HEK293 (cell line): ENCODE data around the gene H3-3A.
A peak's percentile ranks its signal among the peaks of the same experiment; 100 is the strongest.

Experiments used
- CTCF ChIA-PET: fragments of 350-600 bp; formaldehyde crosslinking; extraction: SDS; loops from one replicate; lab custom pipeline; 2021; ENCODE audit warnings: antibody characterized with exemption; lab: Yijun Ruan, JAX
- POLR2A ChIA-PET: fragments of 300-600 bp; formaldehyde crosslinking; extraction: SDS; loops from one replicate; lab custom pipeline; 2020; ENCODE audit warnings: antibody characterized with exemption, inconsistent platforms; lab: Yijun Ruan, JAX
- H3K27ac ChIP-seq: fragments of 200-500 bp; sonication (Bioruptor generic); 2 replicates; pipeline ENCODE4 v1.5.1; 2014; ENCODE audit warnings: low read depth, low read length, control low read depth, inconsistent platforms; ENCODE audit errors: extremely low read depth
- H3K36me3 ChIP-seq, 2 experiments: fragments of 200-500 bp in 1 of 2; sonication (Bioruptor generic) in 1 of 2; 1 replicate in 1 of 2; 2 replicates in 1 of 2; pipeline ENCODE4 v1.5.1; 2014 to 2017; ENCODE audit warnings: inconsistent platforms in 2 of 2, low read length in 2 of 2; ENCODE audit not compliant: control insufficient read depth in 2 of 2, insufficient read depth in 1 of 2
- H3K4me1 ChIP-seq: fragments of 200-500 bp; sonication (Bioruptor generic); 2 replicates; pipeline ENCODE4 v1.5.1; 2014; ENCODE audit warnings: mild to moderate bottlenecking, low read length, inconsistent platforms; ENCODE audit not compliant: control insufficient read depth, insufficient read depth
- H3K4me3 ChIP-seq: 2 replicates; pipeline ENCODE4 v1.5.1; 2011; ENCODE audit warnings: low read depth, mild to moderate bottlenecking, control low read depth, low read length, moderate library complexity
- H3K9me3 ChIP-seq: fragments of 200-500 bp; sonication (Bioruptor generic); 2 replicates; pipeline ENCODE4 v1.5.1; 2014; ENCODE audit warnings: low read depth, low read length, inconsistent platforms; ENCODE audit not compliant: control insufficient read depth, insufficient read depth
- KLF8 ChIP-seq: fragments of 450-650 bp; formaldehyde crosslinking; IDR thresholded peaks from 2 replicates; pipeline ENCODE4 v1.5.1; 2016; ENCODE audit warnings: missing biosample characterization, missing genetic modification characterization
- KLF9 ChIP-seq: fragments of 450-650 bp; formaldehyde crosslinking; IDR thresholded peaks from 2 replicates; pipeline ENCODE4 v1.5.1; 2016; ENCODE audit warnings: missing biosample characterization, missing genetic modification characterization, low read depth
- YY1 ChIP-seq: fragments of 450-650 bp; formaldehyde crosslinking; IDR thresholded peaks from 2 replicates; pipeline ENCODE4 v1.5.1; 2018; ENCODE audit warnings: missing biosample characterization, missing genetic modification characterization
- ZBTB48 ChIP-seq: fragments of 450-650 bp; formaldehyde crosslinking; IDR thresholded peaks from 2 replicates; pipeline ENCODE4 v1.5.1; 2016; ENCODE audit warnings: missing biosample characterization, missing genetic modification characterization
- ZBTB8A ChIP-seq: fragments of 450-650 bp; formaldehyde crosslinking; IDR thresholded peaks from 2 replicates; pipeline ENCODE4 v1.5.1; 2016; ENCODE audit warnings: missing biosample characterization, missing genetic modification characterization
- ZIC2 ChIP-seq: fragments of 450-650 bp; formaldehyde crosslinking; IDR thresholded peaks from 2 replicates; pipeline ENCODE4 v1.5.1; 2016; ENCODE audit warnings: missing biosample characterization, missing genetic modification characterization
- ZNF10 ChIP-seq: fragments of 450-650 bp; formaldehyde crosslinking; IDR thresholded peaks from 2 replicates; pipeline ENCODE4 v1.5.1; 2017; ENCODE audit warnings: missing biosample characterization, missing genetic modification characterization
- ZNF2 ChIP-seq: fragments of 450-650 bp; formaldehyde crosslinking; IDR thresholded peaks from 2 replicates; pipeline ENCODE4 v1.5.1; 2016; ENCODE audit warnings: missing biosample characterization, missing genetic modification characterization
- ZNF530 ChIP-seq: fragments of 450-650 bp; formaldehyde crosslinking; IDR thresholded peaks from 2 replicates; pipeline ENCODE4 v1.5.1; 2016; ENCODE audit warnings: low read depth, missing biosample characterization, missing genetic modification characterization
- ZNF561 ChIP-seq: fragments of 450-650 bp; IDR thresholded peaks from 2 replicates; pipeline ENCODE4 v1.5.1; 2018; ENCODE audit warnings: missing biosample characterization, missing genetic modification characterization, borderline replicate concordance
- ZNF654 ChIP-seq: fragments of 450-650 bp; formaldehyde crosslinking; IDR thresholded peaks from 2 replicates; pipeline ENCODE4 v1.5.1; 2016; ENCODE audit warnings: low read depth, missing biosample characterization, missing genetic modification characterization
- ZNF791 ChIP-seq: fragments of 450-650 bp; formaldehyde crosslinking; IDR thresholded peaks from 2 replicates; pipeline ENCODE4 v1.5.1; 2016; ENCODE audit warnings: missing biosample characterization, missing genetic modification characterization
- ZNF837 ChIP-seq: fragments of 450-650 bp; formaldehyde crosslinking; IDR thresholded peaks from 2 replicates; pipeline ENCODE4 v1.5.1; 2016; ENCODE audit warnings: missing biosample characterization, missing genetic modification characterization
- TF ChIP-seq, protein P1 (sequence below): fragments of 450-650 bp; IDR thresholded peaks from 2 replicates; pipeline ENCODE4 v1.5.1; 2018; ENCODE audit warnings: missing biosample characterization, missing genetic modification characterization
- TF ChIP-seq, protein P2 (sequence below): sonication (generic); formaldehyde crosslinking; IDR thresholded peaks from 2 replicates; pipeline ENCODE4 v1.8.1; 2022; ENCODE audit warnings: mild to moderate bottlenecking, moderate library complexity, missing genetic modification reagents
- TF ChIP-seq, protein P3 (sequence below): fragments of 450-650 bp; formaldehyde crosslinking; IDR thresholded peaks from 2 replicates; pipeline ENCODE4 v1.5.1; 2016; ENCODE audit warnings: missing biosample characterization, missing genetic modification characterization
- TF ChIP-seq, protein P4 (sequence below): fragments of 450-650 bp; formaldehyde crosslinking; IDR thresholded peaks from 2 replicates; pipeline ENCODE4 v1.5.1; 2016; ENCODE audit warnings: missing biosample characterization, missing genetic modification characterization
- TF ChIP-seq, protein P5 (sequence below): fragments of 450-650 bp; formaldehyde crosslinking; IDR thresholded peaks from 2 replicates; pipeline ENCODE4 v1.5.1; 2016; ENCODE audit warnings: missing biosample characterization, missing genetic modification characterization
- TF ChIP-seq, protein P6 (sequence below): fragments of 450-650 bp; formaldehyde crosslinking; IDR thresholded peaks from 2 replicates; pipeline ENCODE4 v1.5.1; 2016; ENCODE audit warnings: missing biosample characterization, missing genetic modification characterization

Gene H3-3A

DNA sequence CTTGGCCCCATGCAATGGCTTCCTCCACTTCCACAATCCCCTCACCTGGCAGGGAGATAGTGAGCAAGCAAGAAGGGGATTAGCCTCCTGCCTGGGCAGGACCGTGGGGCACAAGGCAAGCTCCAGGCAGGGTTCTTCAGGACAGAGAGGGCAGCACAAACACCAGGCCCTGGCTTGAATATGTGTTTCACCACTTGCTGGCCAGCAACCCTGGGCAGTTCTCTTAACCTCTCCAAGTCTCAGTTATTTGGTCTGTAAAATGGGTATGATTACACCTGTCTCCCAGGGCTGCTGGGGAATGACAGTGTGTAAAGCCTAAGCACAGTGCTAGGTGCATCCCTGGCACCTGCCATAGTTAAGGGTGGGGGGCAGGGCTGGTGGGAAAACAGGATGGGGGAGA lies 31.9 kb downstream of the H3-3A start:
- no peaks in the 10 kb centered on the region for H3K4me1 ChIP-seq
- no peak overlapping the region for H3K27ac ChIP-seq
- POLR2A ChIA-PET, result interaction anchor here (0.6 to 1.6 kb wide), 3 partner anchors 12 to 95 kb away, joined by 3 to 8 read pairs (median 3); partner anchors contain the start of gene SDE2
- TF ChIP-seq, protein P1, sequence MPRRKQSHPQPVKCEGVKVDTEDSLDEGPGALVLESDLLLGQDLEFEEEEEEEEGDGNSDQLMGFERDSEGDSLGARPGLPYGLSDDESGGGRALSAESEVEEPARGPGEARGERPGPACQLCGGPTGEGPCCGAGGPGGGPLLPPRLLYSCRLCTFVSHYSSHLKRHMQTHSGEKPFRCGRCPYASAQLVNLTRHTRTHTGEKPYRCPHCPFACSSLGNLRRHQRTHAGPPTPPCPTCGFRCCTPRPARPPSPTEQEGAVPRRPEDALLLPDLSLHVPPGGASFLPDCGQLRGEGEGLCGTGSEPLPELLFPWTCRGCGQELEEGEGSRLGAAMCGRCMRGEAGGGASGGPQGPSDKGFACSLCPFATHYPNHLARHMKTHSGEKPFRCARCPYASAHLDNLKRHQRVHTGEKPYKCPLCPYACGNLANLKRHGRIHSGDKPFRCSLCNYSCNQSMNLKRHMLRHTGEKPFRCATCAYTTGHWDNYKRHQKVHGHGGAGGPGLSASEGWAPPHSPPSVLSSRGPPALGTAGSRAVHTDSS (tag by site-specific recombination), result no peak
- TF ChIP-seq ZNF561 (tag by site-specific recombination) (no peak), ZBTB8A (tag by site-specific recombination) (no peak), KLF8 (tag by site-specific recombination) (no peak)
- TF ChIP-seq, protein P2, sequence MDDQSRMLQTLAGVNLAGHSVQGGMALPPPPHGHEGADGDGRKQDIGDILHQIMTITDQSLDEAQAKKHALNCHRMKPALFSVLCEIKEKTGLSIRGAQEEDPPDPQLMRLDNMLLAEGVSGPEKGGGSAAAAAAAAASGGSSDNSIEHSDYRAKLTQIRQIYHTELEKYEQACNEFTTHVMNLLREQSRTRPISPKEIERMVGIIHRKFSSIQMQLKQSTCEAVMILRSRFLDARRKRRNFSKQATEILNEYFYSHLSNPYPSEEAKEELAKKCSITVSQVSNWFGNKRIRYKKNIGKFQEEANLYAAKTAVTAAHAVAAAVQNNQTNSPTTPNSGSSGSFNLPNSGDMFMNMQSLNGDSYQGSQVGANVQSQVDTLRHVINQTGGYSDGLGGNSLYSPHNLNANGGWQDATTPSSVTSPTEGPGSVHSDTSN (CRISPR knock-in tag), result no peak
- CTCF ChIA-PET, result interaction anchor here (0.7 to 3.6 kb wide), 4 partner anchors 11 to 31 kb away, joined by 3 to 17 read pairs (median 8); no protein-coding TSS in a partner anchor
- no peak overlapping the region for H3K4me3 ChIP-seq
- H3K9me3 ChIP-seq, result no peaks in the 10 kb centered on the region
- peaks cover 0 to 6% of the 10 kb centered on the region in 2 experiments; a peak in 1 of 3 replicates for H3K36me3 ChIP-seq

DNA sequence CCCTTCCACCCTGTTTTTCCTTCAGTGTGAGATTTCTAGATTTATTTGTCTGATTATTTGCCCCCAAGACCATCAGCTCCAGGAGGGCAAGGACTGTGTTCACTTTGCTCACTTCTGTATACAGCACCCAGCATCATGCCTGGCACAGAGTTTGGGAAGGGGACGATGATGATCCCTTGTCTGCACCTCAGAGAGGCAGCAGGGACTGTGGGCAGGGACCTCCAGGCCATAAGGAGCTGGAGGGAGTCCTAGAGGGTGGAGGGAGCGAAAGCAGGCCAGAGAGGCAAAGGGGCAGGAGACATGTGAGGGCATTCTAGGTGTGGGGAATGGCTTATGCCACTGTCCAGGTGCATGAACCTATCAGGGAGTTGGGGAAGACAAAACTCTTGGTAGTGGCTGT lies 32.8 kb downstream of the H3-3A start:
- Histone ChIP-seq H3K36me3 (peaks cover 0 to 6% of the 10 kb centered on the region in 2 experiments; a peak in 1 of 3 replicates), H3K27ac (no peak overlapping the region), H3K4me3 (no peak overlapping the region), H3K4me1 (no peaks in the 10 kb centered on the region), H3K9me3 (no peaks in the 10 kb centered on the region)
- ChIA-PET CTCF (interaction anchor here (0.7 to 3.7 kb wide), 4 partner anchors 14 to 621 kb away, joined by 3 to 17 read pairs (median 8); no protein-coding TSS in a partner anchor), POLR2A (interaction anchor here (1.3 to 1.6 kb wide), 2 partner anchors 12 to 96 kb away, joined by 3 to 4 read pairs; partner anchors contain the start of gene SDE2)
- TF ChIP-seq, protein P3, sequence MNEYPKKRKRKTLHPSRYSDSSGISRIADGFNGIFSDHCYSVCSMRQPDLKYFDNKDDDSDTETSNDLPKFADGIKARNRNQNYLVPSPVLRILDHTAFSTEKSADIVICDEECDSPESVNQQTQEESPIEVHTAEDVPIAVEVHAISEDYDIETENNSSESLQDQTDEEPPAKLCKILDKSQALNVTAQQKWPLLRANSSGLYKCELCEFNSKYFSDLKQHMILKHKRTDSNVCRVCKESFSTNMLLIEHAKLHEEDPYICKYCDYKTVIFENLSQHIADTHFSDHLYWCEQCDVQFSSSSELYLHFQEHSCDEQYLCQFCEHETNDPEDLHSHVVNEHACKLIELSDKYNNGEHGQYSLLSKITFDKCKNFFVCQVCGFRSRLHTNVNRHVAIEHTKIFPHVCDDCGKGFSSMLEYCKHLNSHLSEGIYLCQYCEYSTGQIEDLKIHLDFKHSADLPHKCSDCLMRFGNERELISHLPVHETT (tag by site-specific recombination), result no peak
- TF ChIP-seq ZBTB48, result peak; percentile 60; the same call in 1 of the 2 replicates

DNA sequence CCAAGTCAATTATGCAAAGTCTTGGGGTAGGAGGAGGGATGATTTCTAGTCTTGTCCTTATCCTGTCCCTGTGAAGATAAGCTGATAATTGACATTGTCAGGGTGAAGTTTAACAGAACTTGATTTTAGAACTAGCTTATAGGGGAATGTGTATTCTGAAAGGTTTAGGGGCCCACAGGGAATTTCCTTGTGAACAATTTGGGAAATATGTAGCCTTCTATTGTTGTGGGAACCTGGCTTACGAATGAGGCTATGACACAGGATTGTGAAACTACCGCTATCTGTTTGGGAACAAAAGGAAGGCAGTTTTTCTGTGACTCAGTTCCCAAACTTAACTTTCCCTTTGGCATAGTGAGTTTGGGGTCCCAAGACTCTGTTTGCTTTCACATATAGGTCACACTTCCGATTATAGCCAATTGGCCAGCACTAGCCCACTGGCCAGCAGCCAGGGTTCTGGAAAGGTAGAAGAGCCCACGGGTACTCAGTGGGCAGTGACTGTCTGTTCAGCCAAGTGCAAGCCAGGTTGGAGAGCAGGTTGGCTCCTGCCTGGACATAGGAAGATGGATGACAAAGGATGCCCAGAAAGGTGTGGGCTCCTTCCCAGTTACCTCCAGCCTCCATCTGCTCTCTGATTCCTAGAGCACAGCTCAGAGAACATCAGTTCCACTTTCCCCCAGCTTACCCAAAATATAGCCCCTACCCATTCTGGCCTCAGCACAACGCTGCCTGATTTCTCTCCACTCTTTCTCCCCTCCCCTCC lies 35.5 kb downstream of the H3-3A start:
- Histone ChIP-seq H3K4me1 (no peaks in the 10 kb centered on the region), H3K4me3 (no peak overlapping the region), H3K36me3 (no peaks in the 10 kb centered on the region), H3K9me3 (no peaks in the 10 kb centered on the region), H3K27ac (no peak overlapping the region)
- CTCF ChIA-PET, result interaction anchor here (0.6 to 3.7 kb wide), 5 partner anchors 10 to 35 kb away, joined by 3 to 24 read pairs (median 4); no protein-coding TSS in a partner anchor
- POLR2A ChIA-PET, result interaction anchor here (0.6 to 1.7 kb wide), 5 partner anchors 10 to 36 kb away, joined by 3 to 5 read pairs (median 4); partner anchors contain the start of gene H3-3A
- TF ChIP-seq ZNF10 (tag by site-specific recombination) (no peak), ZNF2 (tag by site-specific recombination) (no peak), ZNF791 (no peak), ZNF837 (tag by site-specific recombination) (no peak), KLF9 (tag by site-specific recombination) (no peak), ZNF530 (no peak), ZIC2 (tag by site-specific recombination) (no peak), ZNF654 (tag by site-specific recombination) (no peak), YY1 (tag by site-specific recombination) (no peak)
- TF ChIP-seq, protein P4, sequence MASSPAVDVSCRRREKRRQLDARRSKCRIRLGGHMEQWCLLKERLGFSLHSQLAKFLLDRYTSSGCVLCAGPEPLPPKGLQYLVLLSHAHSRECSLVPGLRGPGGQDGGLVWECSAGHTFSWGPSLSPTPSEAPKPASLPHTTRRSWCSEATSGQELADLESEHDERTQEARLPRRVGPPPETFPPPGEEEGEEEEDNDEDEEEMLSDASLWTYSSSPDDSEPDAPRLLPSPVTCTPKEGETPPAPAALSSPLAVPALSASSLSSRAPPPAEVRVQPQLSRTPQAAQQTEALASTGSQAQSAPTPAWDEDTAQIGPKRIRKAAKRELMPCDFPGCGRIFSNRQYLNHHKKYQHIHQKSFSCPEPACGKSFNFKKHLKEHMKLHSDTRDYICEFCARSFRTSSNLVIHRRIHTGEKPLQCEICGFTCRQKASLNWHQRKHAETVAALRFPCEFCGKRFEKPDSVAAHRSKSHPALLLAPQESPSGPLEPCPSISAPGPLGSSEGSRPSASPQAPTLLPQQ, result peak; percentile 12; the same call in 1 of the 2 replicates
- TF ChIP-seq, protein P5, sequence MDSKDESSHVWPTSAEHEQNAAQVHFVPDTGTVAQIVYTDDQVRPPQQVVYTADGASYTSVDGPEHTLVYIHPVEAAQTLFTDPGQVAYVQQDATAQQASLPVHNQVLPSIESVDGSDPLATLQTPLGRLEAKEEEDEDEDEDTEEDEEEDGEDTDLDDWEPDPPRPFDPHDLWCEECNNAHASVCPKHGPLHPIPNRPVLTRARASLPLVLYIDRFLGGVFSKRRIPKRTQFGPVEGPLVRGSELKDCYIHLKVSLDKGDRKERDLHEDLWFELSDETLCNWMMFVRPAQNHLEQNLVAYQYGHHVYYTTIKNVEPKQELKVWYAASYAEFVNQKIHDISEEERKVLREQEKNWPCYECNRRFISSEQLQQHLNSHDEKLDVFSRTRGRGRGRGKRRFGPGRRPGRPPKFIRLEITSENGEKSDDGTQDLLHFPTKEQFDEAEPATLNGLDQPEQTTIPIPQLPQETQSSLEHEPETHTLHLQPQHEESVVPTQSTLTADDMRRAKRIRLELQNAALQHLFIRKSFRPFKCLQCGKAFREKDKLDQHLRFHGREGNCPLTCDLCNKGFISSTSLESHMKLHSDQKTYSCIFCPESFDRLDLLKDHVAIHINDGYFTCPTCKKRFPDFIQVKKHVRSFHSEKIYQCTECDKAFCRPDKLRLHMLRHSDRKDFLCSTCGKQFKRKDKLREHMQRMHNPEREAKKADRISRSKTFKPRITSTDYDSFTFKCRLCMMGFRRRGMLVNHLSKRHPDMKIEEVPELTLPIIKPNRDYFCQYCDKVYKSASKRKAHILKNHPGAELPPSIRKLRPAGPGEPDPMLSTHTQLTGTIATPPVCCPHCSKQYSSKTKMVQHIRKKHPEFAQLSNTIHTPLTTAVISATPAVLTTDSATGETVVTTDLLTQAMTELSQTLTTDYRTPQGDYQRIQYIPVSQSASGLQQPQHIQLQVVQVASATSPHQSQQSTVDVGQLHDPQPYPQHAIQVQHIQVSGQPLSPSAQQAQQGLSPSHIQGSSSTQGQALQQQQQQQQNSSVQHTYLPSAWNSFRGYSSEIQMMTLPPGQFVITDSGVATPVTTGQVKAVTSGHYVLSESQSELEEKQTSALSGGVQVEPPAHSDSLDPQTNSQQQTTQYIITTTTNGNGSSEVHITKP (tag by site-specific recombination), result no peak
- TF ChIP-seq, protein P6, sequence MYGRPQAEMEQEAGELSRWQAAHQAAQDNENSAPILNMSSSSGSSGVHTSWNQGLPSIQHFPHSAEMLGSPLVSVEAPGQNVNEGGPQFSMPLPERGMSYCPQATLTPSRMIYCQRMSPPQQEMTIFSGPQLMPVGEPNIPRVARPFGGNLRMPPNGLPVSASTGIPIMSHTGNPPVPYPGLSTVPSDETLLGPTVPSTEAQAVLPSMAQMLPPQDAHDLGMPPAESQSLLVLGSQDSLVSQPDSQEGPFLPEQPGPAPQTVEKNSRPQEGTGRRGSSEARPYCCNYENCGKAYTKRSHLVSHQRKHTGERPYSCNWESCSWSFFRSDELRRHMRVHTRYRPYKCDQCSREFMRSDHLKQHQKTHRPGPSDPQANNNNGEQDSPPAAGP (tag by site-specific recombination), result no peak
